HG02970 (cell line): ENCODE measurements around the gene KDM4B.

Source experiments
- ATAC-seq: cut with Tn5 transposase; IDR thresholded peaks from one replicate; pipeline ENCODE4 v1.9.1; 2021; ENCODE audit warnings: mild to moderate bottlenecking, moderate library complexity, moderate number of reproducible peaks; ENCODE audit not compliant: unreplicated experiment, low FRiP score

KDM4B gene

DNA sequence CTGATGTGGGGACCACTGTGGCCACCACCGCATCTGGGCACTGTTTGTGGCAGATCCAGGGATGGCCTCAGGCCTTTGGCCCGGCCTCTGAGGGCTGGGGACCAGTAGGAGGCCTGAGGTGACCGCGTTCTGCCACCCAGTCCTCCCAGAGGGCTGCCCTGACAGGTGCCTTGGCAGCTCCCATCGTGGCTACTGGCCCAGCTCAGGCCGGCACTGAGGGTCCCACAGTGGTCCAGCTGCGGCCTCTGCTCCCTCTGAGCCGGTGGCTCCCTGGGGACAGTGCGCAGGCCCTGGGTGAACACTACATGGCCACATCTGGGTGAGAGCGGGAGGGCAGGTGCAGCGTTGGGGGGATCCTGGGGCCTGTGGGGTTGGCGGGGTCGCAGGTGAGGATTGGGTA is 61.9 kb downstream of the KDM4B start:
- ATAC-seq, result no peak

DNA sequence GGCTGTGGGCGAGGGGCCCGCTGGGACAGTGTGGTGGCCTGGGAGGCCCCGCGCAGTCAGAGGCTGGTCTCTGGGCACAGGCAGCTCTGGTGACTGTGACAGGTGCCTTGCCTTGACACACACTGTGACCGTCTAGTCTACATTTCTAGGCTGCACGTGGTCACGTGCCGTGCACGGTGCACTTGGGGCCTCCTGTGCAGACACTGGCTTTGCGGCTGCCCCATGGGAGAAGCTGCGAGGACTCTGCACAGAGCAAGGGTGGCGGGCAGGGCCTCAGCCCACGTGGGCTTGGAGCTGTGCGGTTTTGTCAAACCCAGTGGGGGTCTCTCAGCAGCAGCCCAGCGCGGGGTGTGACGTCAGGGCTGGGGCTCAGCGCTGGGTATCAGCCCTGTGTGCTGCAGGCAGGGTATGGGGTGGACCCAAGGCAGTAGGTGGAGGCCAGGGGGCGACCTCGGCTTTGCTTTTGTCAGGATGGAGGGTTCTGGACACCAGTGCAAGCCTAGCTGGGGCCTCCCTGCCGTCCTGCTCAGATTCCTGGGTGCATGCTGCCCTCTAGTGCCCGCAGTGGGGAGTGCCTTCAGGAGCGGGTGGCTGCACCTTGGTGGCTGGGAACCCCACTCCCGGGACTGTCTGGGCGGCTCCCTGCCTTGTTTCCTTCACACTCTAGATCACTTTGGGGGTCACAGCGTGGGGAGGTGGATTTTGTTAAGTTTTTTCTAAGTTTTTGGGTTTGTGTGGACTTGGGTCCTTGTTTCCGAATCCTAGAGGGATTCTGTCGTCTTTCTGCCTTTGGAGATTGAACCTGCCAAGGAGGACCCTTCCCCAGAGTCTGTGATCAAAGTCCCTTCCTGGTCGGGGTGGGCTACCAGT is 62.6 kb downstream of the KDM4B start:
- ATAC-seq, result no peak

DNA sequence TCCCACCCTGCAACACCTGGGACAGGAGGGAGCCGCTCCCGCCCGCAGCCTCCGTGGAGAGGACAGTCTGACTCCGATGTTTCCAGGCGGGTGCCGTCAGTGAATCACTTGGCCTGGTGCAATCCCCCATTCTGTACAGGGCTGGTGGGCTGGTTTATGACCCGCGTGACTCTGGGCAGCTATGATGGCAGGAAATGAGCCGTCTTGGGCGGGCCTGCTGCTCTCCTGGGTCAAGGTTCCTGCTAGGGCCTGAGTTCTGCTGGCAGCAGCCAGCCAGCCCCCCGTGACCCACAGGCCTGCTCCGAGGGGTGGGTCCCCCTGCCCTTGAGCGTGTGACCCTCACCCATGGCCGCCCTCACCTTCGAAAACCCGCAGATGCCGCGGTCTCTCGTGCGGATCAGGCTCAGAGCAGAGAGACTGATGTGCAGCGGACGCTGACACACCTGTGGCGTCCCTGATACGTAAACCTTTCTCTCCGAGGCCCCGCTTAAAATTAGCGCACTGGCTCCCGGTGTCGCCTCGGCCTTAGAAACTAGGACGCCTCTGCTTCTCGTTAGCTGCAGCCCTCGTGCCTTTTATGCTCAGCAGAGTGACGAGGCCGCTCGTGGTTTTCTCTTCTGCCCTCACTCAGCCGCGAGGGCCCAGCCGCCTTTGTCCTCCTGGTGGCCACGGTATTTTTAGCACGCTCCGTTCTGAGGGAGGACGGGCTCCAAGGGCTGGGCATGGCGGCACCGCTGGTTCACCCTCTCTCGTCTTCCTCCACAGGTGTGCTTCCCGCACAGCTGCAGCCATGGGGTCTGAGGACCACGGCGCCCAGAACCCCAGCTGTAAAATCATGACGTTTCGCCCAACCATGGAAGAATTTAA is 63.4 kb downstream of the KDM4B start:
- ATAC-seq, result no peak

DNA sequence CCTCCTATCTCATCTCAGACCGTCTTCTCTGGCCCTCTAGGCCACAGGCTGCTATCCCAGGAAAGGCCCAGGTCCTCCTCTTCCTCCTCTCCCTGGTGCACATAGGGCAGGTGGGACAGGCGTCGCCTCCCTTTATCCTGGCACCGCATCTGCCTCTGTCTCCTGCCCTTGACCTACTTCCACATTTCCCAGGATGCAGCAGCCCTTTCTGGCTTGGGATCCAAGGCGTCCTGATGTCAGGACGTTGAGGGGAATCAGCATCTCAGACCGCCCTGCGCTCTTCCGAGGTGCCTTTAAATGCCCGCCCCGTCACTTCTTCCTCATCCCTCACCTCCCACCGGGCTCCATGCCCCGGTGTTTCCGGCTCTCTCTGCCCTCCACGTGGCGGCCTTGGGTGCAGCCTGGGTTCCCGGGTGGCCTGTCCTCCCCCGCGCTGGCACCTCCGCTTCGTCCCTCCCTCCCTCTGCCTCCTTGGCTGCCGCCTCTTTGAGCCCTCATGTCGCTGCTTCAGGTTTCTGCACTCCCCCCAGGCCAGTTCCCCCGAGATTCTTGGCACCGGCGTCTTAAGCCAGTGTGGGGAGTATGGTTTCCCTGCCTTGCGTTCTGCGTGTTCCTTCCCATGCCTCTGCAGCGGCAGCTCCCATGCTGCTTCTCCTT is 66.3 kb downstream of the KDM4B start:
- ATAC-seq, result no peak

DNA sequence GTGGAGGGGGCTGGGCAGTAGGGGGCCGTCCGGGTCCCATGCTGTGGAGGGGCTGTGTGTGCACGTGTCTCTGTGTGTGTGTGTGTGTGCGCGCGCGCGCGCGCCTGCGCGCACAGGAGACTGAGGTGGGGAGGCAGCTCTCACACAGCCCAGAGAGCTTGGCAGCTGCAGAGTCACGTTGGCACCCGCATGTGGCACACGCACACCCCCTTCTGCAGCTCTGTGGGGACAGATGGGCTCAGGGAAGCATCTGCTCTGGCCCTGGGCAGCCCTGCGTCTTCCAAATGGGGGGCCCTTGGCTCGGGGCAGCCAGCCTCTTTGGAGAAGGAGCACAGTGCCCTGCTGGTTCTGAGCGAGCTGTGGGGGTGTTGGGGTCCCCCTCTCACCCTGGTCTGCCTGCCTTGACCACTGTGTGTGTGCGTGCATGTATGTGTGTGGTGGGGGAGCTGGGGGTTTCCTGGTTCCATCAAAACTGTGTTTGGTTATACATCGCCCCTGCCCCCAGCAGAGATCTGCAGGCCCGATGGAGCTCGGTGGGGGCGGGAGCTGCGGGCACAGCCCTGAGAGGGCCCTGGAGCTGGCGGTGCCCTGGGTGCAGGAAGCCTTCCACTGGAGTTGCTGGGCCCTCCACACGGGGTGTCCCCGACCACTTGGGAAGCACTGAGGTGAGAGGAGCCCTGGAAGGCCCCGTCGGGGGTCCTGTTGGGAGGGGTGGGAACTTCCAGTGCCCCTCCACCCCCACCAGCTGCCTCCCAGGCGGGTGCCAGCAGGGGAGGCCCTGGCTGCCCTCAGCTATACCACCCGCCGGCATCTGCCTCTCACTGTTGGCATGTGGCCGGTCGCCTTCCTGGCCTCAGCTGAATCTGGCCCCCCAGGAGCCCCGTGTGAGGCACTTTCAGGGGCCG is 67.1 kb downstream of the KDM4B start:
- no peak for ATAC-seq

DNA sequence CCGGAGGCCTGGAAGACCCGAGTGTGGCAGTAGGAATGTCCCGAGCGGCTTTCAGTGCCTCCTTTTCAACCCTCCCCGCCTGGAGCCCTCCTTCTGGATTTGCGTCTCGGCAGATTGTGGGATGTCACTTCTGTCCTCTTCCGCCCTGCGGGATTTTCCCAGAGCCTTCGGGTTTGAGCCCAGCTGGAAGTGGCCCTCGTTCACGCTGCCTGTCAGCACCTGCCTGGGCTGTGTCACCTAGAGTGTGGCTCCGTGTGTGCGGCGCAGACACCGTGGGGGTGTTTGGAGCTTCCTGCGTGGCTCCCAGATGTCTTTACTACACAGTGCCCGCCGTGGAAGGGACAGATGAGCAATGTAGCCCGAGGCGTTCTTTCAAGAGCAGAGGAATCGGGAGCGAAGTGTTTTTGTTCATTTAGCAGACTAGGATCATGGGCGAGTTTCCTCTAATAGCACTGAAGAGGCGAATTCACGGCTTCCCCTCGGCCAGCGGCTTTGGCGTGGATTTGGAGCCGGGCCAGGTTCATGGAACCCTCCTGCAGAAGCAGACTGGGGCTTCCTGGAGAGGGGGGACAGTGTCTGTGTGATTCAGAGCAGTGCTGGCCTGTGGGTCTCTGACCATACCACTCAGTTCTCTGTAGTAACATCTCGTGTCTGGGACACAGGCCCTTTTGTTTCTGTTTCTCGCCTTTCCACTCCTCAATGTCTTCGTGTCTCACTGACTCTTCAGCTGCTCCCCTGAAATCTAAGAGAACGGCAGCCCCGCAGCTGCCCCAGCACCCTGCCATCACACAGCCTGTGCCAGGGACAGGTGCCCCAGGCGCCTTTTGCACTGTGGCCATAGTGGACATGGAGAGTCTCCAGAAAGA is 68.0 kb downstream of the KDM4B start:
- ATAC-seq, result no peak

GRCh38 chr19:5037936-5038335 is 69.0 kb downstream of the KDM4B start:
- ATAC-seq, result no peak

- ATAC-seq, result no peak
Measured at GRCh38 chr19:5038631-5039271, 69.8 kb downstream of the KDM4B start.

GRCh38 chr19:5039642-5040543 is 71.0 kb downstream of the KDM4B start:
- ATAC-seq, result no peak

GRCh38 chr19:5040544-5041167 is 71.7 kb downstream of the KDM4B start:
- ATAC-seq, result no peak

- ATAC-seq, result no peak
Measured at GRCh38 chr19:5041168-5041912, 72.4 kb downstream of the KDM4B start.

DNA sequence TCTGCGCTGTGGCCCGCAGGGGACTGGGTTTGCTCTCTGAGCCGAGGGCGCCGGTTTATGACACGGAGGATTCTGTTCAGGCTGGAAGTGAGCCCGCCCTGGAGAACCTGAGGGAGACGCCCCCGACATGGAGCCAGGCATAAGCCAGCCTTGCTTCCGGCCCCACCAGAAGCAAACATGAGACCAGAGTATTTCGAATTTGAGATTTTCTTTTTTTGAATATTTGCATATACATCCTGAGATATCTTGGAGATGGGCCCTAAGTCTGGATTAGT is 72.9 kb downstream of the KDM4B start:
- ATAC-seq, result no peak

- no peak for ATAC-seq
Measured at GRCh38 chr19:5042556-5042955, 73.6 kb downstream of the KDM4B start.

GRCh38 chr19:5045029-5045428 is 76.1 kb downstream of the KDM4B start:
- no peak for ATAC-seq

DNA sequence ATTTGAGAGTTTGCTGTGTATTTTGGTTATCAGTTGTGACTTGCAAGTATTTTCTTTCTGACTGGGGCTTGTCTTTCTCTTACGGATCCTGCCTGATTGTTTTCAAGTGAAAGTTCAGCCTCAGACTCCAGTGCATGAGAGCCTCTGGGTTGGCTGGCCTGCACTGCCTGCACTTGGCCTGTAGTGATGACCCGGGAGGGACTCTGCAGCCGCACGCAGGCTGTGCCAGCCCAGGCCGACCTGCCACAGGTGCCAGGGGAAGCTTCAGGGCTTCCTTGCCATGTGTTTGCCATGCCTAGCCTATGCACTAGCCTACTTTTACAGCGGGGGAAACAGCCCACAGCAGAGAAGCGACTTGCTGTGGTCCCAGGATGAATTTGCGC is 77.0 kb downstream of the KDM4B start:
- no peak for ATAC-seq

- no peak for ATAC-seq
Measured at GRCh38 chr19:5046339-5047039, 77.6 kb downstream of the KDM4B start.
